A549 treated with dexamethasone at 1 μM for 4 hours (cell line): ENCODE measurements around the gene RAD51C. TPM values are rescaled to one million over a fixed set of nuclear protein-coding genes. Genes with fewer than 3 reads are reported as not detected.

Experiments
- total RNA-seq: library from RNA; stranded (reverse); fragments of 200-300 nt; extraction: Qiagen RNA extraction; gene quantifications from 5 replicates; pipeline ENCODE4 v1.2.3, GENCODE V29; 2022

Gene RAD51C
- total RNA-seq = 55.3 to 67.2 TPM (median 60.6 TPM) in 5 replicates

GRCh38 chr17:58692239-58693055, at the start of gene RAD51C:
TSS of gene RAD51C (plus strand) at chr17:58692602. CDS start at chr17:58692644, 42 bp downstream.

GRCh38 chr17:58691701-58692238, 632 bp upstream of the RAD51C start, which contains the start of gene TEX14:
TSS of gene TEX14 (minus strand) at chr17:58692045. CDS start at chr17:58652001, 40,044 bp downstream.

GRCh38 chr17:58755577-58756245, 63.3 kb downstream of the RAD51C start, which contains the start of gene PPM1E:
TSS of gene PPM1E (plus strand) at chr17:58755854.

Other genes starting within 250 kb of the RAD51C start
- gene HSF5, start 204.2 kb upstream of the RAD51C start, total RNA-seq = not detected in 5 replicates
- 8.5 to 13.2 TPM (median 12.3 TPM) in 5 replicates for gene MTMR4, start 178.0 kb upstream of the RAD51C start, total RNA-seq
- gene TEX14, start 557 bp upstream of the RAD51C start, total RNA-seq = 0.11 to 0.49 TPM (median 0.28 TPM) in 5 replicates
- 0.02 to 0.09 TPM (median 0.06 TPM) in 5 replicates for gene PPM1E, start 63.3 kb downstream of the RAD51C start, total RNA-seq